ENCODE data around the gene TRIM66. TPM values are rescaled to one million over a fixed set of nuclear protein-coding genes. Genes with fewer than 3 reads are reported as not detected.

Gene TRIM66, protein sequence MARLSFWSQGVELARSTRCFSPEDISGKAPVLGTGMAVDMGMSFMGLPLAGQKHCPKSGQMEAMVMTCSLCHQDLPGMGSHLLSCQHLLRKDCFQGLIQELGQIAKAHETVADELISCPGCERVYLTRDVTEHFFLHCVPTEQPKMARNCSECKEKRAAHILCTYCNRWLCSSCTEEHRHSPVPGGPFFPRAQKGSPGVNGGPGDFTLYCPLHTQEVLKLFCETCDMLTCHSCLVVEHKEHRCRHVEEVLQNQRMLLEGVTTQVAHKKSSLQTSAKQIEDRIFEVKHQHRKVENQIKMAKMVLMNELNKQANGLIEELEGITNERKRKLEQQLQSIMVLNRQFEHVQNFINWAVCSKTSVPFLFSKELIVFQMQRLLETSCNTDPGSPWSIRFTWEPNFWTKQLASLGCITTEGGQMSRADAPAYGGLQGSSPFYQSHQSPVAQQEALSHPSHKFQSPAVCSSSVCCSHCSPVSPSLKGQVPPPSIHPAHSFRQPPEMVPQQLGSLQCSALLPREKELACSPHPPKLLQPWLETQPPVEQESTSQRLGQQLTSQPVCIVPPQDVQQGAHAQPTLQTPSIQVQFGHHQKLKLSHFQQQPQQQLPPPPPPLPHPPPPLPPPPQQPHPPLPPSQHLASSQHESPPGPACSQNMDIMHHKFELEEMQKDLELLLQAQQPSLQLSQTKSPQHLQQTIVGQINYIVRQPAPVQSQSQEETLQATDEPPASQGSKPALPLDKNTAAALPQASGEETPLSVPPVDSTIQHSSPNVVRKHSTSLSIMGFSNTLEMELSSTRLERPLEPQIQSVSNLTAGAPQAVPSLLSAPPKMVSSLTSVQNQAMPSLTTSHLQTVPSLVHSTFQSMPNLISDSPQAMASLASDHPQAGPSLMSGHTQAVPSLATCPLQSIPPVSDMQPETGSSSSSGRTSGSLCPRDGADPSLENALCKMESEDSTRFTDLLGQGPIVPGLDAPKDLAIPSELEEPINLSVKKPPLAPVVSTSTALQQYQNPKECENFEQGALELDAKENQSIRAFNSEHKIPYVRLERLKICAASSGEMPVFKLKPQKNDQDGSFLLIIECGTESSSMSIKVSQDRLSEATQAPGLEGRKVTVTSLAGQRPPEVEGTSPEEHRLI (N-terminal part only)
- total RNA-seq: 4.7 and 7.5 TPM in 2 replicates

DNA sequence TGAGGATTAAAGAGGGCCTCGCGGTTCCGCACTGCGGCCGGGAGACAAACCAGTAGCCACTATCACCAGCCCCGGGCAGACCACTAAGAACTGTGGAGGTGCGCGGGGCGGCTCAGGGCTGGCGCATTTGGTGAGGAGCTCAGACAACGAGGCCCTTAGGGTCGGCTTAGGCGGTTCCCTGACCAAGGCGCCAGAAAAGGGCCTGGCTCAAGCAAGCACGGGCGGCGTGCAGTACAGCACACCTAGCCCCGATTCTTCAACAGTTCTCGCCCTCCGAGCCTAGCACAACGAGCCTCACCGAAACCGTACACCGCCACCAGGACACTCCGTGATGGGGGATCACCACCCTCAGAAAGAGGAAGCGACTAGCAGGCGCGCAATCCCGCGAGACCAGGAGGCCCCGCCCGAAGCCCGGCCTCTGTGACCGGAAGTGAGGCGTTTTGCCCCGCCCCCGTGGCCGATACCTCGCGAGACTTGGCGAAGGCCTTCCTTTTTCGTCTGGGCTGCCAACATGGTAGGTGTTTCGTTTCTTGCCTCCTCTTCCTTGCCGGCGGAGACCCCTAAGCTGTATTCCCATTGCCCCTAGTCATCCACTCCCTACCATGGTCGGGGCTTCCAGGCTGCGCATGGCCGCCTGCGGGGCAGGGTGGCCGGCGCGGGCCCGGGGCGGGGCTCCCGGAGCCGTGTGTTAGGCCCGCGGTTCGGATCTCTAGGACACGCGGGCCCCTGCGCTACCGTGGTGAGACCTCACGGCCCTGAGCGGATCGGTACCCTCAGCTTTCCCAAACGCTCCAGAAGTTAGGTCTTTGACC, at the start of gene TRIM66, which contains the start of gene RPL27A:
Gene TRIM66, minus strand, starts transcription at position 363 of the 812 bp plus-strand sequence. CDS start 10,391 bp downstream, outside the sequence.
Gene RPL27A, plus strand, starts transcription at position 490 of the 812 bp plus-strand sequence. Its CDS starts 22 bp downstream, at position 512.
- DNase-seq (ENCODE audit: low read depth): peak; percentile 85

DNA sequence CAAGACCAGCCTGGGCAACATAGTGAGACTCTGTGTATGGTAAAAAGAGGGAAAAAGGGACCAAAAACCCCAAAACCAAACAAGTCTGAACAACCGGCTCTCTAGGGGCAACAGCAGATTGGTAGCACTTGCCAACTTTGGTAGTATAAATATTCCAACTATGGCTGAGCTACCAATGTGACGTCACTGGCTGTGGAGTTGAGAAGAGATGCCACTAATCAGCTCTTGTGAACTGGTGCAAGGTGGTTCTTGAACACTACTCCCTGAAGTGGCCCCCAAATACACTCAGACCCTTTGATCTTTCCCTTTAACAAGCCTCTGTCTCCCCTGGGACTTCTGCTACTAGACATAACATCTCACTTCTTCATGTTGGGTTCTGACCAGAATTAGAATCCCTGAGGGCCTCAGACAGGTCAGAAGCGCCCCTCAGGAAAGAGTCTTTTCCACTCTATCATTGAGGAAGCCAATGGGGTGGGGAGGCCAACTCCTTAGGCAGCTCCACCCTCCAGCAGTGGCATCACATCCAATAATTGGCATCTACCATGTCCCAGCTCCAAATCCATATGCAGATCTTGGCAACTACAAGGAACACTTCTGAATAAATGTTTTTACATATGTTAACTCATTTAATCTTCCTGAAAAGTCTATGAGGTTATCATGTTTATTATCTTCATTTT, 49.3 kb upstream of the TRIM66 start:
- no peak for DNase-seq (ENCODE audit: low read depth)

DNA sequence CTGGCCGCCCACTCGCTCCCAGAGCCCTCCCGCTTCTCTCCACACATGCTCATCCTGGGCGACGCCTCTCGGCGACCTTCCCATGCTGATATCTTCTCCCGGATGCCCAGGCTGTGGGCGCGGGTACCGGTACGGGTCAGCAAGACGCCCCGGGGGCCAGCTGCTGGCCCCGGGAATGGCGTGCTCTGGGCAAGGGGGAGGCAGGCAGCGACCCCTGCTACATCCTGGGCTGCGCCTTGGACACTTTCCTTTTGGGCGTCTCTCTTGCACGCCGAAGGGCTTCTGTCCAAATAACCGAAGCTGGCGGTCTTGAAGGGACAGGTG, 48.2 kb upstream of the TRIM66 start:
- DNase-seq (ENCODE audit: low read depth): no peak

DNA sequence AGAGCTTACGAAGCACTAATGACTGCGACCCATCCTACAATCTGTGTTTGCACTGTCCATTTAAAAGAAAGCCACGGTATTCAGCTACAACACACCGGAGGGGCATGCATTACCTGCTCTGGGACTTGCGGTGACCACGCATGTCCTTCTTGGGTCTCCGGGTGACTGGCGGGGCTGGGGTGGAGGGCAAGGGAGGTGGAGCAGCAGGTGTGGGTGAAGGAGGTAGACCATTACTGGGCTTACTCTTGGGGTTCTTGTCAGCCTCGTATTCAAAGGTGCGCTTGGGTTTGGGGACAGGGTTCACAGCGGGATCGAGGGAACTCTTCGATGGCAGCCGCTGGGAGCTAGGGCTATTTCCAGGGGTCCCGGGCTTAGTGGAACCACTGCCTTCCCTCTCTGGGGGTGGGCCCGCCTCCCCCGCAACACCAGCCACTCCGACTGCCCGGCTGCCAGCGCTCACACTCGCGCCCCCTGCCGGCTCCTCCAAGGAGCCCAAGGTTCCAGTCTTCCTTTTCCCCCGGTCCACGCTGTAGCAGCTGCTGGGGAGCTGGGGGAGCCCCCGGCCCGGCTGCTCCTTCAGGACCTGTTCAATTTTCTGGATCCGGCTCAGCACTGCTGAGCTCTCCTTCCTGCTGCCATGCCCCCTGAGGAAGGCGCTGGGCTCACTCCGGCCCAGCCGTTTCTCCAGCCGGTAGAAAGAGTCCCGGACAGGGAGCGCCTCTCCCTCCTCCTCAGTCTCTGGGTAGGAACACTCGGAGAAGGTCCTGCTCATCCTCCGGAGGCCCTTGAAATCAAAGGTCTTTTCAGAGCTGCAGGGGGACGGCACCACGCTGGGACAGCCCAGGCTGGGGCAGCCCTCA, 47.6 kb upstream of the TRIM66 start:
- no peak for DNase-seq (ENCODE audit: low read depth)

DNA sequence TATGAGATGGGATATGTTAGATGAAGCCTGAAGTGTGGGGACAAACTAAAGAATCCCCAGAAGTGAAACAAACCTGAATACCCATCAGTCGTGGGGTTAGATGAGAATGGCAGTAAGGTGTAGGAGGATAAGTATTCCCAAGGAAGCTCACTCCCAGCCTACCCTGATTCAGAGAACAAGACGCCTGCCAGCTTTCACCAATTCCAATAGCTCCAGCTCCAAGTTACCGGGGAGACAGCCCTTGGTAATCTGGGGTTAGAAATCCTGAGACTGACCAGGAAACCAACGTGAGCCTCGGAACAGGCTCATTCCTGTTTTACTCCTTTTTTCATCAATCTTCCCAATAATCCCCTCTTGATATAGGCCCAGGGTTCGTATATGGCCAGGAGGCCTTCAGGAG, 46.6 kb upstream of the TRIM66 start:
- no peak for DNase-seq (ENCODE audit: low read depth)

DNA sequence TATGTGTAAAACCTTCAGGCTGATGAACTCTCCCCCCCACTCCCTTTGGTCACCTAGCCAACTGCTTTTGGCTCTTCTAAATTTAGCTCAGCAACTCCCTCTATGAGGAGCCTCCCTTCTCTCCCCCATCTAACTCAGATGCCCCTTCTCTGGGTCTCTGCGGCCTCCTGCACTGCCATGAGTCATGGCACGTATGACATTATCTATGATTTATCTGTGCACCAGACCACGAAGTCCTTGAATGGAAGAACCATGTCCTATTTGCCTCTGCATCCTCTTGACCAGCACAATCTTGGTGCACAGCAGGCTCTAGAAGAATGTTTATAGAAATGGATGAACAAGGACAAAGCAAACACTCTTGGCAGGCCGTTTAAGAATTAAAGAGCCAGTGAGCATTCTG, 46.1 kb upstream of the TRIM66 start:
- no peak for DNase-seq (ENCODE audit: low read depth)

DNA sequence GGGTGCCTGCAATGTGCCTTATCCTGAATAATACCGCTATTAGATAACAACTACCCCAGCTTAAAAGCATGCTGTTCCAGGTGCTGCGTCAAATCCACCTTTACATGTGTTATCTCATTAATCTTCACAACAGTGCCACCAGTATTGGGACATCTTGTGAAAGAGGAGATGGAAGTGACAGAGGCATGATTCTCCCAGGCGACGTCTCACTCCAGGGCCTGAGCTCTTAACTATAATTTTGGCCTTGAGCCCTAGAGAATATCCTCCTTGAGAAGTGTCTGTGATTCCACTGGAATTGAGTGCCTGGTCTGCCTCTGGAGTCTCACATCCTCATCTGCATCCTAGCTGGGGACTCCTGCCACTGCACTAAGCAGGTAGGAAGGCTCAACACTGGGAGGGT, 43.9 kb upstream of the TRIM66 start:
- no peak for DNase-seq (ENCODE audit: low read depth)

DNA sequence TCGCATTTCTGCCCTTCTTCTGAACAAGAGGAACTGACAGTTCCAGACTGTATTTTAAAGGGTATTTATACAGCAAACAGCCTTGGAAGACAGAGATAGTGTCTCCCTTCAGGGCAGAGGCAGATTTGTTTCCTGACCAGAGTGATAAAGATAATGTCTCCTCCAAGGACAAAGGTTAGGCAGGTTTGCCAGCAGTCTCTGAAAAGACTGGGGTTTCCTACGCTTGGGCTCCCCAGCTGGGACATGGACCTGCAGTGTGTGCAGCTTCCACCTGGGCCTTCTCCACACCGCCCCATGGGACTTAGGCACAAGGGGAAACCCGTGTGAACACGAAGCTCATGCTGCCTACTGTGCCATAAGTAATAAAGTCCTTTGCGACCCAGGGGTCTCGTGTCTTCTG, 42.2 kb upstream of the TRIM66 start:
- DNase-seq (ENCODE audit: low read depth): no peak

DNA sequence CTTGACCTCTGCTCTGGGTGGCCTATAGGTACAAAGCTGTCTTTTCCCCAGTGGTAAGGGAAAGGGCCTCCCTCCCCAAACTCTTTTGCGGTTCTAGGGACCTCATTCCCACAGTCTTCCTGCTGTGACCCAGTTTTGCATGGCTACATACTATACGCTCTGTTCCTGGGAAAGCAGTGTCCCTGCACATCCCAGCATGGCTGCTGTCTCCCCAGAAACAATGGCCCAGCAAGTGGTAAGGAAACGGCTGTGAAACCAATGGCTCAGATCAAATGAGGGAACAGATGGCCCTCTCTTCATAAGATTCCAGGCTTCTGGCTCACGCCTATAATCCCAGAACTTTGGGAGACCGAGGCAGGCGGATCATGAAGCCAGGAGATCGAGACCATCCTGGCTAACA, 41.2 kb upstream of the TRIM66 start:
- DNase-seq (ENCODE audit: low read depth): no peak

DNA sequence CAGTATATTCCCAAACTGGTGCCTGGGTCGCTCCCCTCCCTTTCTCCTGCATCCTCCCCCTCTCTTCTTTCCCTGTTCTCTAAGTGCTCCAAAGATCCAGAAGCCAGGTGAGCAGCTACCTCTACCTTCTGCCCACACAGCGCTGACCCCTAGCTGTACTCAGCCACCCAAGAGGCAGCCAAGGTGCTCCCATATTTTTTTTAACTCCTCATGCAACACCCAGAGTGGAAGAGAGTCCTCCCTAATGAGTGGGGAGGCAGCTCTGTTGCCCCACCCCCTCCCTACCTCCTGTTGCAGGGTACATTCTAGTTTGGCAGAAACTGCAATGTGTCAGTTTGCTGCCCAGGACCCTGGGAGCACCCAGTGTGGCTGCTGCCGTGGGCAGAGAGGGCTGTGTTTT, 40.3 kb upstream of the TRIM66 start:
- DNase-seq (ENCODE audit: low read depth): no peak

DNA sequence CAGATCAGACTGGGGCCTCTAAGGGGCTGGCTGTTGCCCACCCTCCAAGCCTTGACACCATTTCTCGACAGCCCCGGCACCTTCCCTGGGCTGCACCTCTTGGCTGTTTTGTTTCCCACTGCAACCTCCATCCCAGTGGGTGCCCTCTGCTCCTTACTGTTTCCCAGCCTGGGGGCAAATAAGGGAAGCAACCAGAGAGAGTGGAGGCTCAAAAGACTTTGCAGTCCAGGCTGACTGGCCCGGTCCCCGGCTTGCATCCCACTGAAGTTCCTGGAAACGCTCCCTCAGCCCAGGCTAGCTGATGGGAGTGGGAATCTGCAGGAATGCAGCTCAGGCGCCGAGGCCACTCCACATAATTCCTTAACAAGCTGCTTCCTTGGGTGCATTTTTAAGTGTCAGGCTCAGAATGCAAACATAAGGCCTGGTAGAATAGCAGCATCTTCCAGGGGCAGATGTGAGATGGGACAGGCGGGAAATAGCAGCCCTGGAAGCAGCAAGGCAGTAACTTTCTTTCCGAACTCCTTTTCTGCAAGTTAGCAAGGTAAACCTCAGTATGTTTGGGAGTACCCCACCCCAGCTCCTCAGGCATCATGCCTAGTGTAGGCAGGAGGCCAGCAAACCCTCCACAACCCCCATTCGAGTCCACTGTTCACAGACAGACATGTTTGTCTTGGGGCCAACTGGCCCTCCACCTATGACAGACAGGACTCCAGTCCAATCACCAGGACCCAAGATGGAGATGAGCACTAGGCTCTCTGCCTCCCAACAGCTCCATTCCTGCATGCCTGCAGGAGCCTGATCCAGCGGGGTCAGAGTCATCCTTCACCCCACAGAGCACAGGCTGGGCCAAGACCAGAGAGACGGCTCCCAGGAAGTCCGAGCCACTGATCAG, 39.4 kb upstream of the TRIM66 start:
- DNase-seq (ENCODE audit: low read depth): no peak

DNA sequence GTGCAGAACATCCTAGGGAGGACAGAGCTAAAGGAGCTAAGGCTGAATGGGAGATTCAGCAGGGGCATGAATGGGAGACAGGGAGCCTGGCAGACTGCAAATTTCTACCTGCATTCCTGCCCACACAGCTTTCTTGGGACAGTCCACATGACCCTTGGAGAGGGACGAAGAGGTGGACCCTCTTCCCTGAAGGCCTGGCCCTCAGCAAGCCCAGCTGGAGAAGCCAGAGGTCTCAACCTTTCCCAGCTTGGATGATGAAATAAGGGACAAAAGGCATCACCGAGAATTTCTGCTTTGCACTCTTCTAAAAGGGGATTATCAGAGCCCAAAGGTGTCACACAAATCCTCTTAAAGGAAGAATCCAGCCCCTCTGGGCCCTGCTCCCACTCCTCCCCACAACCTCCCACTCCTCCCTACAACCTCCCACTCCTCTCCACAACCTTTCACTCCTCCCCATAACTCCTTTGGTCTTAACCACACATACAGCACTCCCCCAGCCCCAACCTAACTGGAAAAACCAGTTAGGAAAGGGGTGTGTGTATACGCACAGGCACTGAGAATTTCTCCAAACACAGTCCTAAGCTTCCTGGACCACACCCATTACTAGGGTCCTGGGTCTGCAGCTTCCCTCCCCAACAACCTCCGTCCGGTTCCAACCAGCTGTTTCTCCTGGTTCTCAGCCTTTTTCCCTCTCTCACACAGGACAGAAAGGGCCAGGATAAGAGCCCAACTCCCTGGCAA, 38.6 kb upstream of the TRIM66 start:
- no peak for DNase-seq (ENCODE audit: low read depth)

DNA sequence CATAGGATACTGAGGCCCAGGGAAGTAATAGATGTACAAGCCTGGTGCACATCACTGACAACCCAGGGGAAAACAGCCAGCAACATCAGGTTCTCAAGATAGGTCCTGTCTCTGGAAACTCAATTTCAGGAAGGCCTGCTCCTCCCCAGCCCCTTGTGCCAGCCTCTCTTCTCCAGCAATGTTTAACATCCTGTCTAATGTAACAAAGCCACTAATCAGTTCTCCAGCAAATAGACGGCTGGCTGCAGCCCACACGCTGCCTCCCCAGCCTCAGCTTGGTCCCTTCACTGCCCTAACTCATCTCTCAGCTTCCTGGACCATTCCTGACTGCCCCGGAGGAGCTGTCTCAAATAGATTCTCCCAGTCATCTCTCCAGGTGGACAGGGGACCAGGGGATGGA, 37.9 kb upstream of the TRIM66 start:
- DNase-seq (ENCODE audit: low read depth): peak; percentile 21

DNA sequence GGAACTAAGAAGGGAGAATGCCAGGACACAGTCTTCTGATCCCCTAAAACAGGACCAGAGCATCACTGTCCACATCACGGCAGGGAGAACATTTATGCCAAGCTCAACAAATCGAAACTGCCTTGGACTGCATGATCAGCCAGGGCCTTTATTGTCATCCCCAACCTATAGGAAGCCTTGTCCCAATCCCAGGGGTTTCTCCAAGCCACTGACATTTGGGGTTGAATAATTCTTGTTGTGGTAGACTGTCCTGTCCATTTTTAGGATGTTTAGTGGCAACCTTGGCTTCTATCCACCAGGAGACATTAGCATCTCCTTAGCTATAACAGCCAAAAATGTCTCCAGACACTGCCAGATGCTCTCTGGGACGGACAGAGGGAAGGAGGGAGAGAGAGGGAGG, 37.3 kb upstream of the TRIM66 start:
- DNase-seq (ENCODE audit: low read depth): no peak

DNA sequence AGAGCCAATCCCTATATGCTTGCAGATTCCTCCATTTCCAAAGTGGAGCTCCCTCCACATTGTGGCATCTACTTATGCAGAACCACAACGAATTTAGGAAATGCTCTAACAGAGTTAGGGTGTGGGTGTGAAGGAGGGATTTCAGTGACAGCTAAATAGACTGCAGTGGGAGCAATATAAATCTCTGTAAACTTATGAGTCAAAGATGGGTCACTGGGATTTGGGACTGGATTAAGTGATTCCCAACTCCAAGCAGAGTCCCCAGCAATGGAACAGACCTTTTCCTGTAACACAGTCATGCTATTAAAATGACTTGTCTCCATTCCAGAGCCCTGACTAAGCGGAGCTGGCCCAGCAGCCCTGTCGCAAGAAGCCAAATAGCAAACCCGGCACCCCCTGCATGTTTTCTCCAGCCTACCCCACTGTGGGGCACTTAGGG, 36.8 kb upstream of the TRIM66 start:
- peak; percentile 92 for DNase-seq (ENCODE audit: low read depth)

DNA sequence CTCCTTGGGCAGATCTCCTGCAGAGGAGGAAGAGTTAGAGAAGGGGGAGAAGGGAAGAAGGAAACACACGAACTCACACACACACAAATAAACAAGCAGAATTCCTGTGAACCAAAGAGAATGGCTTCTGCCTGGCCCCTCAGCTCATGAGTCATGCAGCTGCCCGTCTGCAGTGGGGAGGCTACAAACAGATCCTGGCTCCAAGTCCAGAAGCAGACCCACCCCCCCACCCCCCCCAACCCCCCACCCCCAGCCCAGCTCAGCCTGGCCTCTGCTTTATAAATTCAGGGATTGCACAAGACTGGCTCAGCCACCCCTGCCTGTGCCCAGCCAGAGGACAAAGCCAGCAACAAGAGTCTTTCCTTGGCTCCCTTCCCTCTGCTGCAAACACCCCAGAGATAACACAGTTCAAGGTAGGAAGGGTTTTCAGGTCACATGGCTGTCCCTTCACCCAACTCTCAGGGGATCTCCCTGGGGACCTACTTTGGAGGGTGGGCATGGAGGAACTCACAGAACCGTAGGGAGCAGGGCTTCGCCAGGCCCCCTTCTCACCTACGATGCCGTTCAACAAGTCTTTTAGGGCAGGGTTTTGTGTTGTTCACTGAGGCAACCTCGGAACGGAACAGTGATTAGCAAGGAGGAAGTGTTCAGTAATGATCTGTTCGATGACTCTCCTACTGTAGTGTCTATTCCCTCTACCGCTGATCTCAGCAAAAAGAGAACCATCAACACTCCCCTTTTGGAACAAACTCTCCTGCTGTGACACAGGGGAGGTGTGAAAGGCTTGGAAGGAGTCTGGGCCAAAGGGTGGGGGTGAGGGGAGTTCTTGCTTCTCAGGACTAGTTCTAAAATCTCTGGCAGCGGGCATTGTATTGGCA, 35.6 kb upstream of the TRIM66 start:
- DNase-seq (ENCODE audit: low read depth): peak; percentile 92

DNA sequence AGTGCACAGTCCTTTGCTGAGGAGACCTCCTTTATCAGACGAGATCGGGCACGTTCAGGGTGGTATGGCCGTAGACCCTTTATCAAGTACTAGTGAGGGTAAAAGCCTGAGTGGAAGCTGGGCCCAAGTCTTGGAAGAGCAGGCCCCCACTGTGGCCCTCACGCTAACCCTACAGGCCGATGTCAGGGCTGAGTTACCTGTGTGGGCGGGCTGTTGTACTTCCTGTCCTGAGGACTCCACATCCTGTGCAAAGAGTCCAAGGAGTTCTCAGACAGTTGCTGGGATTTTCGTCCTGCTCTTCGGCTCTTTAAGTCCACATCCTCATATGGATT, 35.0 kb upstream of the TRIM66 start:
- no peak for DNase-seq (ENCODE audit: low read depth)

All from renal cortical epithelial cell (primary cell).